H4 (cell line): ENCODE measurements around the gene IFI27L2. TPM values are rescaled to one million over a fixed set of nuclear protein-coding genes. Genes with fewer than 3 reads are reported as not detected.
"Not testable (repeated sequence)": the region's sequence is repeated elsewhere in the genome, so short reads cannot be mapped to it uniquely, and the experiment has no call there.

Source experiments
- DNase-seq: peaks from one replicate; pipeline ENCODE4 v3.0.0-alpha.2; 2015; ENCODE audit warnings: low spot score
- total RNA-seq: library from RNA; depleted of rRNA; stranded (reverse); fragments of >200 nt; shearing (Covaris generic); gene quantifications from 2 replicates; pipeline ENCODE4 v1.2.3, GENCODE V29; 2014; rRNA removed

IFI27L2 gene, protein sequence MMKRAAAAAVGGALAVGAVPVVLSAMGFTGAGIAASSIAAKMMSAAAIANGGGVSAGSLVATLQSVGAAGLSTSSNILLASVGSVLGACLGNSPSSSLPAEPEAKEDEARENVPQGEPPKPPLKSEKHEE
- 109 and 122 TPM in 2 replicates for total RNA-seq

DNA sequence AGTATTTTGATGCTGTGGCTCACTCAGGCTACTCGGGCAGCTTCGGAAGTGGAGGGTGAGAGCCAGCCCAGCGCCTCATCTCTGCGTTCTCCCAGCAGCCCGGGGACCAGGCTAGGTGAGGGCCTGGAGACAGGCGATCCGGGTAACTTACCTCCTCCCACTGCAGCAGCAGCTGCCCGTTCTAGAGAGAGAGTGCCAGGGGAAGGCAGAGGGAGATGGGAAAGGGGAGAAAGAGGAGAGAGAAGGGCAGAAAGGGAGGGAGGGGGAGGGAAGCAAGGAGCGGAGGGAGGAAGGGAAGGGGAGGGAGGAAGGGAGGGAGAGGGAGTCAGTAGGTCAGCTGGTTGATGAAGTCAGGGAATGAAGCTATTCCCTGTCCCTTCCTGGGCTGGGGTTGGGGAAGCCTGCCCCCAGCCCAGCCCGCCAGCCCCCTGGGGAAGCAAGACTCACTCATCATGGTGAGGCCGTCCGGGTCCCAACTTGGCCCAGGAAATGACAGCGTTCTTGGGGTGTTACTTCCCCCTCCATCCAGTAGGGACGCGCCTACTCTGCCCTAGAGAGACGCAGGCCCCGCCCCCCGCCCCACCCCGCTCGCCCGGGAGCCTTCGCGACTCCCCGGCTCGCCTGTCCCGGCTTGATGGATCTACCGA lies at the start of gene IFI27L2:
IFI27L2 (minus strand) TSS at position 494 of the 647 bp plus-strand sequence; CDS start at position 454, 40 bp downstream.
- DNase-seq = peak; percentile 77

DNA sequence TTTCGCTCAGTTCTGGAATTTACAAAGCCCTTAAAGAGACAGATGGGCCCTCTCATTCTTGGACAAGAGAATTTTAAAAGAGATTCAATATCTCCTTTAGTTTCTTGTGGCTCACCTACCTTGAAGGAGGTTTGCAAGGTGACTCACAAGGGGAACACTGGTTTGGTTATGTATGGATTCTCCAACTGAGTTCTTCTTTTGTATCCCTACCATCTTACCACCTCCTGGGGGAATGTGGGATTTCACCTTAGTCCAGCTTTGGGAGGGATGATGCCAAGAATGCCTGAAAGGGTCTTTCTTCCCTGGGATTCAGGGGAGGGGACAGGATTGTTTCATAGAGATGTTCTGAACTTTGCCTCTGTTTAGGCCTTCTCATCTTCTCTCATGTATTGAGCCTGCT lies 48.4 kb upstream of the IFI27L2 start:
- DNase-seq = no peak

DNA sequence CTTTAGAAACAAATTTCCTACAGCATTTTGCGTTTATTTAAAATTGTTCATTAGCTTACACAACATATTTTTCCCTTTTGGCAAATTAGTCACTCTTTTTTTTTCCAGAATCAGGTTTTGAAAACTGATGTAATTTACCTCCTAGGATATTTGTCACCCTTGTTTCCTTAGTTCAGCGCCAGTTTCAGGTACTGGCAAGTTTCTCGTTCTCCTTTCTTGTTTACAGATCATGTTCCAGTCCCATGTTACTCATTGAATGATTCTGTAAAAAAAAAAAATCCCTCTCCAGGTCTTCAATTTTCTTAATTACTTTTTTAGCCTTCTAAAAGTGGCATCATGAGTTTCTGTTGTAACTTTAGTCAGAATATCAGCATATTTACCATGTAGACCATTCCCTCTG lies 47.4 kb upstream of the IFI27L2 start:
- DNase-seq = no peak

DNA sequence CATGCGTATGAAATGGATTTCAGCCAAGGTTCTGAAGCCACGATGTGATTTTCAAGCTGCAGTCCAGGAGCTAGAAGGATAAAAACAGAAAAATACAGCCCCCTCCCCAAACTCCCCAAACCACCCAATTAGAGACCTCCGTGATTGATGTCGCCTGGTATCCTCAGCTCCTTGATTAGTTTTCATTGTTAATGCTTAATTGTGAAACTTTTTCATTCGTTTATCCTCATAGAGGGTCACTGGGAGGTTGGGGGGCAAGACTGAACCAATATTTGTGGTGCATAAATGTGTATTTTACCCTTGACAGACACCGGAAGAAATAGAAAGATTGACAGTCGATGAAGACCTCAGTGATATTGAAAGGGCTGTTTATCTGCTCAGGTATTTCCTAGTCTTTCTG lies 46.3 kb upstream of the IFI27L2 start:
- no peak for DNase-seq

DNA sequence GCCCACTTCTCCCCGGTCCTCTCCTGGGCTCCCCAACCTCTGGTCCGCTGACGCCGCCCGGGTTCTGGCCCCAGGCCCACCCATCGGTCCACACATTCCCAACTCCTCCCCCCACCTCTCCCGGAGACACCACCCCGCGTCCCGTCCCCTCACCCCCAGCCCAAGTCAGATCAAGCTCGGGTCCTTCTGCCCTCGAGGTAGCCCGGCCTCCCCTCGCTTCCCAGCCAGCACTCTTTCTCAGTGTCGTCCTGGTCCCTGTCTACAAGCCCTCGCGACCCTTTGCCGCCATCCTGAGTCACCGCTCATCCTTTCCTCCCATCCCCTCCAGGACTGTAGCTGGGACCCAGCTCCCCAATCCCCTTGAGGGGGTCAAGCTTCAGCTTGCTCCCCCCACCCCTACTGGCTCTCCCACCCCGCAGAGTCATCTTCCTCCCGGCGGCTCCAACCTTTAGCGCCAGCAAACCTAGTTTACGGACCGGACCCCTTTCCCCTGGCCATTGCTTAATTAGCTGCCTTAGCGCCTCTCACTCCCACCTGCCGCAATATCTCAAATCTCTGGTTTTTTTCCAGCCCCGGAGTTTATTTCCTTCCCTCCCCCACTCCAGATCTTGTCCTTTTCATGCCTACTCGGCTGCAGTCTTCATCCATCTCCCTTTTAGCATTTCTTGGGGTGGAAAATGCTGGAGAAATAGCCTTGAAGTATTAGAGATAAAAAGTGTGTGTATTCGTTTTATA lies 45.8 kb upstream of the IFI27L2 start:
- DNase-seq = no peak

DNA sequence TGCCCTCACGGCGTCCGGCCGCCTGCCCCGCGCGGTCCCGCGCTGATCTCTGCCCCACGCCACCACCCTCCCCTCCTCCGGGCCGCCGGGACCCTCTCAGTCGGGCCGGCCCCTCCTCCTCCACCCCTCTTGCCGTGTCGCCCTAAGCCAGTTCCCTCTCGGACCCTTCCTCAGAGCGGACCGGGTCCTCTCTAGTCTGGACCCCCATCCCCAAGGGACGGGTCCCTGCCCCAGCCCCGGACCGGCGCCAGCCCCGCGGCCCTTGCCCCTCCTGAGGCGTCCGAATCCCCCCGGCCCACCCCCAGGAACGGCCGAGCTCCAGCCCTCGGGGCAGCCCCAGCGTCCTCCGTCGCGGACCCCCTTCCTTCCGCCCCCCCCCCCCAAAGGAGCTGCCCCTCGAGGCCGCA lies 45.2 kb upstream of the IFI27L2 start:
- no peak for DNase-seq

DNA sequence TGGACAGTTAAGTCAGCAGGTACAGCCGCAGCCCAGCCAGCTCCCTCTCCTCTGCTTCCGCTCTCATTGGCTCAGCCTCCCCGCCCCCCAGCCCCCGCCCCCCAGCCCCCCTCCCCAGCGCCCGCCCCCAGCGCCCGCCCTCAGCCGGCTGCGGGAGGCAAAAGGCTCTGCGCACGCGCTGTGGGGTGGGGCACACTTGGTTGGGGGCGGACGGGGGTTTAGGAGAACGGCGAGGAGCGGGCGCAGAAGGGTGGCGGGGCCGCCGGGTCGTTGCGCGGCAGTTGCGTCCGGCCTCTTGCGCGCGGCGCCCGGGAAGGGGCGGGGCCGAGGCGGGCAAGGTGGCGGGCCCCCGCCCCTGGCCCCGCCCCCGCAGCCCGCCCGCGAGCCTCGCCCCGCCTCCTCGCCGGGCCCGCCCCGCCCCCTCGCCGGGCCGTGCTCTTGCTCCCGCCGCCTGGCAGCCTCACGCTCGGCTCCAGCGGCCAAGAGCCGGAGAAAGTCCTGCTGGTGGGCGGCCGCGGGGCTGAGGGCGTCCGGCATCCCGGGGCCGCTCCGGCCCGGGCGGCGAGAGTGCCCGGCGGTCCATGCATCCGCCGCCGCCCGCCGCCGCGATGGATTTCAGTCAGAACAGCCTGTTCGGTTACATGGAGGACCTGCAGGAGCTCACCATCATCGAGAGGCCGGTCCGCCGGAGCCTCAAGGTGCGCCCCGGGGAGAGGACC lies 44.6 kb upstream of the IFI27L2 start, which contains the start of gene PPP4R4:
PPP4R4 (plus strand) TSS at position 438 of the 719 bp plus-strand sequence; CDS start at position 582, 144 bp downstream.
- DNase-seq = peak; percentile 92

DNA sequence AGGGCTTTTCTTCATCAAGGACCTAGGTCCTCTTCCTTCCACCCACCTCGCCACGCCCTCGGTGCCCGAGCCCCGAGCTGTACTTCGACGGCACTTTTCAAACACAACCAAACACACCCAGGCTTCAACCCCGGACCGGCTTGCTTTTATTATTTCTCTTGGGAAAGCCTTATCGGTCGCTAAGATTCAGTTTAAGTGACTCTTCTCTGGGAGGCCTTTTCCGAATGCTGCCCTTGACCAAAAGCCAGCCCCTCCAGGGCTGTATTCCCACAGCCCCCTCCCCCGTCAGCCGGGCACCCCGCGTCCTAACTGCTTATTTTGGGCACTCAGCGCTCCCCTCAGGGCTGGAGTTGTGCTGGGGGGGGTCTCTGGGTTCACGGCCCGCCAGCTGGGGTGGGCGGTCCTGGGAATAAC lies 44.1 kb upstream of the IFI27L2 start:
- DNase-seq = no peak

DNA sequence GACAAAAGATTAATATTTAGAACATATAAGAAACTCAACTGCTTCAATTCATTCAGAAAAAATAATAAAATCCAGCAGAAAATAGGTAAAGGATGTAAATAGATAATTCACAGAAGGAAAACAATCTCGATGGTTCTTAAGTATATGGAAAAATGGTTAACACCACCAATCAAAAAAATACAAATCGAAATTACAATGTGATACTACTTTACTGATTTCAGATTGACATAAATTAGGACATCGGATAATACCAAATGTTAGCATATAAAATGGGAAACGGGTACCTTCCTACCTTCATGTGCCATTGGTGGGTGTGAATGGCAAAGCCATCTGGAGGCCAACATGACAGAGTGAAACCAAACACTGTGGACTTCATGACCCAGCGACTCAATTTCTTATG lies 43.1 kb upstream of the IFI27L2 start:
- no peak for DNase-seq

DNA sequence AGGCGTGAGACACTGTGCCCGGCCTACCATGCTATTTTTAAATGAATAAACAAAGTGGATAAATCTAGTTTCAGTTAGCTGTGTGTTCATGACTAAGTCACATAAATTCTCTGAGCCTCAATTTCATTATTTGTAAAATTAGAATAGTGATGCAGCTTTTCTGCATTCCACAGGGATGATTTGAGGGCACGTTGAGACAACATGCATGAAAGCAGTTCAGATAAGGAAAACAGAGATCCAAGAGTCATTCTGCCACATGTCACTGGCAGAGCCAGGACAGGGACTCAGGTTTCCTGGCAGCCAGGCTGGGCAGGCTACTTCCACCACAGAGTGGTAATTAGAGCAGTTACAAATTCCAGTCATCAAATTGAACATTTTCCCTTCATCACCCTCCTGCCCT lies 41.8 kb upstream of the IFI27L2 start:
- DNase-seq = no peak

DNA sequence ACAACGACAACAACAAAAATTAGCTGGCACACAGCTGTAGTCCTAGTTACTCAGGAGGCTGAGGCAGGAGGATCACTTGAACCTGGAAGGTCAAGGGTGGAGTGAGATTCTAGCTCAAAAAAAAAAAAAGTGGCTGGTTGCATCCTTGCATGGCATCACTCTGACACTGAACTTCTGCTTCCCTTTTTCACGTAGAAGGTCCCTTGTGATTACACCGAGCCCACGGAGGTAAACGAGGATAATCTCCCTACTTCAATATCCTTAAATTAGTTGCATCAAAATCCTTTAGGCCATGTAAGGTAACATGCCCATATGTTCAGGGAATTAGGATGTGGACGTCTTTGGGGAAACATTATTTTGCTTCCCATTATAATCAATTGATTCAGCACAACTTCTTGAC lies 40.7 kb upstream of the IFI27L2 start:
- DNase-seq = no peak

DNA sequence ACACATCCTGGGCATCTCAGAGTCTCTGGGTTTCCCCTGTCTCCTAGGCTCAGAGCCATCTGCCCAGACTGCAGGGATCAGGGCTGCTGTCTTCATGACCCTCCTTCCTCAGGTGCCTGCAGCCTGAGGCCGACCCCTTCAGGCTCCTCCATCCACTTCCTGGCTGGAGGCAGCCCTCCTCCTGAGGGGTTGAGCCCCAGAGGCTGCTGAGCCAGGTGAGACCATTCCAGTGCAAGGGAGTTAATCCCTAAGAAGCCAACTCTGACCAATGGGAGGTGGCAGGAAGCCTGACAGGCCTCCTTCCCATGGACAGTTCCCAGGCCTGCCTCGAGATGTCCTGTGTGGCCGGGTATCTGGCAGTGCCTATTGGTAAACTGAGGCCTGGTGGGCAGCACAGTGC lies 36.3 kb upstream of the IFI27L2 start:
- no peak for DNase-seq

DNA sequence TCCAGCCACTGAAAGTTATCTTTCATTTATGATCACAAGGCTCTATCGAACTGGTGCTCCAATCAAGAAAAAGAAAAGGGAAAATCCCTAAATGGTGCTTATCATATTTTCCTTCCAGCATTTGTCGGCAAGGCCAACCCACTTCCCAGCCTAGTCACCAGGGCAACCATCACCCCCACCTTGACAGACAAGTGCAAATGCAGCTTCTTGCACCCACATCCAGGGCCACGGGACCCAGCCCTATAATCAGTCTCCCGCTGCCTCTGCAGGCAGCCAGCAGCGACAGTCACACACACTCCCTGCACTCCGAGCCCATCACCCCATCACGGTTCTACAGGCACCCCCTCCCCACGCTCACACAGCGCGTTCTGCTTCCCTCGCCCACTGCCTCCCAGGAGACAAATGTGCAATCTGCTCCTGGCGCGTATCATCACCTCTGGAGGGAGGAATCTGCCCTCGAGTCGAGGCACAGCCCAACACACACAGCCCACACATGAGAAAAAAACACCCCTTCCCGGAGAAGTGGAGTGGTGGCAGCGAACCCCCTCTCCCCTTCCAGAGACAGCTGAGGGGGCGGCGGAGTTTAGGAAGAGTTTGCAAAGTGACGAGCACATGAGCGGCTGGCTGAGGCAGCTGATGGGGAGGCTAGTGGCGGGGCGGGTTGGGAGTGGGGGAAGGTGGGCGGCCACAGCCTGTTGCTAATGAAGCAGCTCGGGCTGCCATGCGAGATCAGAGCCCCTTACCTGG lies 35.5 kb upstream of the IFI27L2 start:
- DNase-seq = no peak

DNA sequence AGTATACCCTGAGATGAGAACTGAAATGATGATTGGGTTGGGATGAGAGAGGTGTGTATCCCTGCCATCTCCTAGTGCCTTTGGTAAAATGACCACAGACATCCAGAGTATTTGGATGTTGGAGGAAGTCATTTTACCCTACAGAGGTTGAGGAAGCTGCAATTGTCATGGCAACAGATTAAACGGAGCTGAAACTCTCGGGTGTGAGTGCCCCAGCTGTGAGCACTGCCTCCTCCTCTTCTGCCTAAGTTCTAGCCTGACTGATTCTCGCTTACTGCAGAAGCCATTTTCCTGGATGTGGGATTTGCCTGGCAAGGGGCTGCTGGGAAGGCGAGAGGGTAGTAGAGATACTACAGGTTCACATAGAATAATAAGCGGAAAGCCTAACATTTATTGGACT lies 34.4 kb upstream of the IFI27L2 start:
- no peak for DNase-seq

DNA sequence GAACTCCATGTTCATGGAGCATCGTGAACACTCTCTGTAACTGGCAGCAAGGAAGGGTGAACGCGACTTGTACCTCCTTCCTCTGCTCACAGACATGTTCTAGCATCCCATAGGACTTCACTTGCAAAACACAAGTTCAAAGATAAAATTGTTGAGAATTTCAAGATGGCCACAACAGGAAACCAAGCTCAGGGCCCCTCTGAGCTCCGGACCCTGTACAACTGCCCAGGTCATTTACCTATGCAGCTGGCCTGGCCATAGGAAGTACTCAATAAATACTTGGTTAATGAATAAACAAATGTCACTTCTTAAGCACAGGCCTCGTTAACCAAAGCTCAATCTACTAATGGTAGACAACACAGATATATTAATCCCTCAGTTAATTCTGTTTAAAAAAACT lies 33.1 kb upstream of the IFI27L2 start:
- DNase-seq = no peak

DNA sequence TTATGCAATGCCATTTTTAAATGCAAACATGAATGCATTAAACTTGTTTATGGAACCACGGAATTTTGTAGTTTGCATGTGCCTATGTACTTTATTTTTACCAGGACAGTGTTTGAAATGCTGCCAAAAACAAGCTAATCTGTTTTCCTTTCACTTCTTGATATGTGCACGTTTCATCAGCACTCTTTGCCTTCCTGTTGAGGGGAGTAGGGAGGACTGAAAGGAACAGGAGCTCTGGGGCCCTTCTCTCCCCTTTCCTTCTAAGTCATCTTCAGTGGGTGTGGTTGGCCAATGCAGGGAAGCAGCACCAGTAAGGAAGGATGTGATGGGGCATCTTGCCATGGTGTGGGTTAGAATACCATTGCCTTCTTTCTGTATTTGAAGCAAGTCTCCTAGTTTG lies 32.6 kb upstream of the IFI27L2 start:
- peak; percentile 21 for DNase-seq

DNA sequence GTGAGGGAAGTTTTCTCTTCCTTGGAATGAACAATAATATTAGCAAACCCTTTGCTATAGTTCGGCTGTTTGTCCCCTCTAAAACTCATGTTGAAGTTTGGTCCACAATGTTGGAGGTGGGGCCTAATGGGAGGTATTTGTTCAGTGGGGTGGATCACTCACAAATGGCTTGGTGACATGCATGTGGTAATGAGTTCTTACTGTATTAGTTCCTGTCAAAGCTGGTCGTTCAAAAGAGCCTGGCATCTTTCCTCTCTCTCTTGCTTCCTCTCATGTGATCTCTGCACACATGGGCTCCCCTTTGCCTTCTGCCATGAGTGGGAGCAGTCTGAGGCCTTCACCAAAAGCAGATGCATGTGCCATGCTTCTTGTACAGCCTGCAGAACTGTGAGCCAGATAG lies 31.7 kb upstream of the IFI27L2 start:
- DNase-seq = no peak

DNA sequence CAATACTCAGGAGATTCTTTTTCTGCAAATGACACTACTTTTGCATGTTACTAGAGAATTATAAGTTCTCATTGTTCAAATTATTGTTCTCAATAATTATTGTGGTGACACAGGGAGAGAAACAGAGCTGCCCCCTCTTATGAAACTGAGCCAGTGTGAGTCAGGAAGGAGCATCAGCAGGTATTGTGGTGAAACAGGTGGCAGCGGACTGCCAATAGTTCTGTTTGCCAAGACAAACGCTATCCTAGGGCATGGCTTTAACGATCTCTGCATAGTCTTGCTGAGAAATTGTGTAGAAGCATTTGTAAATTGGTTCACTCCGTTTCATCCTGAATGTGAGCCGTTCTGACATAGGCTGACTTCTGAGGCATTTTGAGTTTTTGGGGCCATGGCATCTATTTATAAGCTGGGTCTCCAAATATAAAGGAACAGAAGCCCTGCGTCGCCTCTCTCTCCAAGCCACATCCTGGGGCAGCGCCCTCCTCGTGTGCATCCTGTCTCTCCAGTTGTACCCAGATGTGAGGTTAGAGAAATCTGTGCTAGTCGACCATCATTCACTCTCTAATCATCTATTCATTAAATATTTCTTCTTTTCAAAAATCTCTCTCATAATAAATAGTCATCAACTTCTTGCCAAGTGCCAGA lies 29.0 kb upstream of the IFI27L2 start:
- no peak for DNase-seq

DNA sequence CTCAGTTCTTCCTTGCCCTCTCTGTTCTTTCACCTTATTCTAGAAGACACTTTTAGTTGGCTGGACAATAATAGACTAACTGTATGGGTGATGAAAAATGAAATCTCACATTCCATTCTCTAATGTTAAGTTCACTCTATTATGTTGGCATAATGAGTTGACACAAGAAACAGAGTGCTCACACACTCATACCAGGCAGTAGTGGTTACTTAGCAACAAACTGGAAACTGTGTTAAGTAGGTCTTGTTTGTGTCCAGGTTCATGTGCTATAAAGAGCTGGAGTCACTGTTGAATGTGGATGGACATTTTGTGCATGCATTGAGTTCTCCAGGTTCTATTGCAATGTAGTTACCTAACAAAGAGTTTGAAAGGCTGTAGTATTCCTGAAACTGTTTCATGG lies 27.8 kb upstream of the IFI27L2 start:
- DNase-seq = no peak

DNA sequence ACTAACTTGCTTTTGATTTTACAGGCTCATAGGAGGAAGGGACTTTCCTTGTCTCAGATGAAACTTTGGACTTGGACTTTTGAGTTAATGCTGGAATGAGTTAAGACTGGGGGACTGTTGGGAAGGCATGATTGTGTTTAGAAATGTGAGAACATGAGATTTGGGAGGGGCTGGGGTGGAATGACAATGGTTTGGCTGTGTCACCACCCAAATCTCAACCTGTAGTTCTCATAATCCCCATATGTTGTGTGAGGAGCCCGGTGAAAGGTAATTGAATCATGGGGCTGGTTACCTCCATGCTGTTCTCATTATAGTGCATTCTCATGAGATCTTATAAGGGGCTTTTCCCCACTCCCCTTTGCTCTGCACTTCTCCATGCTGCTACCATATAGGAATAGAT lies 26.7 kb upstream of the IFI27L2 start:
- not testable (repeated sequence) for DNase-seq

DNA sequence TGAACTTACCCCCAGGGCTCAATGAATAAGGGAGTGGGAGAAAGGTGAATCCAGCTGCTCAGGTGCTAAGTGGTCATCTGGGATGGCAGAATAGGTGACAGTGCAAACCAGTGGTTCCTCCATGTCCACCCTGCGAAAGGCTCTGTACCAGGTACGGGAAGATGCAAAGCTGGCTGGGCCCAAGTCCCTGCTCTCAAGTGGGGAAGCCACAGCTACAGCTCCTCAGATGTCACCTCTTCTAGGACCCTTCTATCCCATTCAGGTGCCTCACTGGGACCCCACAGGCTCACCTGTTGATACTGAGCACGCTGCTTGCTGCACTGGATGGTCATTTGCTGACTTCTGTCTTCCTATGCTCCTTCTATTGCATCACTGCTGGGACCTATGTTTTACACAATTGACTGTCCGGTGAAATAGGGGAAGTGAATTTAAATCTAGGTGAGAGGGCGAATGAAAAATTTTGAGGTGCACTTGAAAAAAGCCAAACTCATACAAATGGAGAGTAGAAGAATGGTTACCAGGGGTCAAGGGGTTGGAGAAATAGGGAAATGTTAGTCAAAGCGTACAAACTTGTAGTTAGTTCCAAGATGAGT lies 24.4 kb upstream of the IFI27L2 start:
- DNase-seq = no peak
